ENCODE measurements around the gene CASK.

GRCh38 chrX:41596596-41596995, 326.8 kb downstream of the CASK start:
- TF ChIP-seq CTCF (IDR thresholded peaks at IDR 0.05) (no peak), MAX (CRISPR knock-in tag; IDR thresholded peaks at IDR 0.05) (no peak), USF2 (CRISPR knock-in tag; IDR thresholded peaks at IDR 0.05) (no peak), ESRRA (CRISPR knock-in tag; IDR thresholded peaks at IDR 0.05; ENCODE audit: borderline replicate concordance) (no peak), ARID4B (CRISPR knock-in tag; IDR thresholded peaks at IDR 0.05; ENCODE audit: borderline replicate concordance) (no peak), KAT7 (CRISPR knock-in tag; IDR thresholded peaks at IDR 0.05; ENCODE audit: borderline replicate concordance) (no peak), HMGXB4 (CRISPR knock-in tag; IDR thresholded peaks at IDR 0.05) (no peak), AFF4 (CRISPR knock-in tag; IDR thresholded peaks at IDR 0.05; ENCODE audit: borderline replicate concordance) (no peak), FOXP4 (CRISPR knock-in tag; IDR thresholded peaks at IDR 0.05) (no peak), ZNF121 (CRISPR knock-in tag; IDR thresholded peaks at IDR 0.05) (no peak), NR1H2 (CRISPR knock-in tag; IDR thresholded peaks at IDR 0.05) (no peak), NR2C2 (CRISPR knock-in tag; IDR thresholded peaks at IDR 0.05) (no peak), SMAD4 (CRISPR knock-in tag; IDR thresholded peaks at IDR 0.05) (no peak)

Measured in WTC11 (cell line).